ENCODE measurements around the gene NCBP1.
A peak's percentile ranks its signal among the peaks of the same experiment; 100 is the strongest.

Gene NCBP1

DNA sequence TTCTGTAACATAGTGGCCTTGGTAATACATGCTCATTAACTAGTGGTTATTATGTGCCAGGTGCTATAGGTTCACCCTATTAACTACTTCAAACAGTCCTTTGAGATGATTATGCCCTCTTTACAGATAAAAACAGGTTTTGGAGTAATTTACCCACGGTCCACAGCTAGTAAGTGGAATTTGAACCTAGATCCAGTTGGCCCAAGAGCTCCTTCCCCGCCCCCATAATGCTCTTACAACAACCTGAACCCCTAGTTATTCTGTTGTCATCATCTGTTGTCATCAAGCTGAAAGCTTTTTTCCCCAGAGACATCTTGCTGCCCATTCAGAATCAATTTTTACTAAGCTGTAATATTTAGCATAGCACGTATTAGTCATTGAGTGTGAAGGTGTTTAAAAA, 40.3 kb downstream of the NCBP1 start:
- H3K4me3 ChIP-seq (ENCODE audit: low read length): no peak overlapping the region
- no peak for DNase-seq (ENCODE audit: low read depth)
- no peak for TF ChIP-seq CTCF (IDR thresholded peaks at IDR 0.05; ENCODE audit: insufficient read depth, low read depth, low read length, missing control alignments)

GRCh38 chr9:97675655-97676054, 42.0 kb downstream of the NCBP1 start:
- TF ChIP-seq CTCF (IDR thresholded peaks at IDR 0.05; ENCODE audit: insufficient read depth, low read depth, low read length, missing control alignments): no peak
- no peak for DNase-seq (ENCODE audit: low read depth)

DNA sequence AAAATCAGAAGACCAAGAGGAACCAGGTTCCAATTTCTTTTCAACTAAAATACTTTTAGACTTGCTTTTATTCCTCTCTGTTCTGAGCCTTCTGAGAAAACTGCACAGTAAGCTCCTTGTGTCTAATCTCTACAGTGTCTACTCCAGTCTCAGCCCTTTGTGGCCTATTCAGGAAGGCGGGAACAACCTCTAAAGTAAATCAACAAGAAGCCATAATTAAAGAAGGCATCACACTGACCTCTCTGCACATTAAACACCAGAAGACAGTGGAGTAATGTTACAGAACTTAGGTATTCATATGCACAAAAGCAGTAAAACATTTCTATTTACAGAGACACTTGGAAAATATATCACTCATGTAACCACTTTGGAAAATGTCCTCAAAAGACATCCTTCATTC, 48.6 kb downstream of the NCBP1 start:
- no peak for TF ChIP-seq CTCF (IDR thresholded peaks at IDR 0.05; ENCODE audit: insufficient read depth, low read depth, low read length, missing control alignments)

More at GRCh38 chr9:97675655-97676054, 42.0 kb downstream of the NCBP1 start:
- no peak overlapping the region for H3K4me3 ChIP-seq (ENCODE audit: low read length)

DNA sequence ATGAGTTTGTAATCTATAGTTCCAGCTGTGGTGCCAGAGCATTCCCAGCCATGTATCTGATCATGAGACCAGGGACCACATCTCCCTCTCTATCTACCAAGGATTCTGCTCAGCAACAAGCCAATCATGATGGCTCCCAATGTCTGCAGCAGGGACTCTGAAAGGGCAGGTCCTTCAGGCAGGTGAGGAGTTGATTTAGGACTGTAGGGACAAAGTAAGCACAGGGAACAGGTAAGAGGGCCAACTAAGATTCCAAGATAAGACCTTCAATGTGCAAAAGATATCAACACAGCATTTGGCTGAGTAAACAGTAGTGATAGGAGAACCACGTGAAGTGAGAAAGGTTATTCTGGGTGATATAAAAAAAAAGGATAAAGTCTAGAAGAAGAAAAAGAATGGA, 55.0 kb downstream of the NCBP1 start:
- H3K4me3 ChIP-seq (ENCODE audit: low read length): no peak overlapping the region
- no peak for TF ChIP-seq CTCF (IDR thresholded peaks at IDR 0.05; ENCODE audit: insufficient read depth, low read depth, low read length, missing control alignments)
- no peak for DNase-seq (ENCODE audit: low read depth)

More for the DNA sequence above, 48.6 kb downstream of the NCBP1 start:
- no peak for DNase-seq (ENCODE audit: low read depth)
- no peak overlapping the region for H3K4me3 ChIP-seq (ENCODE audit: low read length)

DNA sequence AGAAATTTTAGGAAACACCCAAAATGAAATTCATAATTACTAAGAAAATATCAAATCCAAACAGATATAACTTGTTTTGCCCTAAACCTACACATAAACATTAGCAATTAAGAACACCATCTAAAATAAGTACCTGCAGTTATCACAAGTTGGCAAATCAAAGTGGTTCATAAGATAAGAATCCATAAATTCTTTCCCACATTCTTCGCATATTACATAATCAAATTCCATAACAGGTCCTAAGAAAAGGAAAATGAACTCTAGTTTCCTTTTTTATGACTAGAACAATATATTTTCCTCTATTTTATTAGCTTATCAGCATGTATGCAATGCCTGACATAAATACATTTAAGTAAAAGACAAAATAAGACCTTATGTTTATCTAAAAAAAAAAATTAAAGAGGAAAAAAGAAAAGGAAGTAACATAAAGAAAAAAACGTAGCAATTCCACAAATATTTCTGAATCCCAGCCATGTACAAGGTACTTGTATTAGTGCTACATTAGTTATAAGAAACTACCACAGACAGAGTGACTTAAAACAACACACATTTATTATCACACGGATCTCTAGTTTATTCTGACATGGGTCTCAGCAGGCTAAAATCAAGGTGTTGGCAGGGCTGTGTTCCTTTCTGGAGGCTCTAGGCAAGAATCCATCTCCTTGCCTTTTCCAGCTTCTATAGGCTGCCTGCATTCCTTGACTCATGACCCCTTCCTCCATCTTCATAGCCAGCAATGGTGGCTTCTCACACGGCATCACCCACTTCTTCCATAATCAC, 56.0 kb downstream of the NCBP1 start:
- DNase-seq (ENCODE audit: low read depth): no peak
- no peak overlapping the region for H3K4me3 ChIP-seq (ENCODE audit: low read length)
- TF ChIP-seq CTCF (IDR thresholded peaks at IDR 0.05; ENCODE audit: insufficient read depth, low read depth, low read length, missing control alignments): no peak

DNA sequence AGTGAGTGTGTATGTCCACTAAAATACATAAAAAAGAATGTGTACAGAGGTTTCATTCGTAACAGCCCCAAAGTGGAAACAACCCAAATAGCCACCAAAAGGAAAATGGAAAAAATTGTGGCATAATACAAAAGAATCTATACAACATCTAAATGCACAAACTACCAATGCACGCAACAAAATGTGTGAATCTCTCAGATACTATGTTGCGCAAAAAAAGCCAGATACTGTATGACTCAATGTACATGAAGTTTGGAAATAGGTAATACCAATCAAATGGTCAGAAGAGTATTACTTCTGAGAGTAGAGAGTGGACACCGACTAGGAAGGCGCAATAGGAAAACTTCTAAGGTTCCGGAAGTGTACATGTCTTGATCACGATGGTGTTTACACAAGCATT, 61.1 kb downstream of the NCBP1 start:
- TF ChIP-seq CTCF (IDR thresholded peaks at IDR 0.05; ENCODE audit: insufficient read depth, low read depth, low read length, missing control alignments): no peak
- peak; percentile 50 for DNase-seq (ENCODE audit: low read depth)
- H3K4me3 ChIP-seq (ENCODE audit: low read length): no peak overlapping the region

DNA sequence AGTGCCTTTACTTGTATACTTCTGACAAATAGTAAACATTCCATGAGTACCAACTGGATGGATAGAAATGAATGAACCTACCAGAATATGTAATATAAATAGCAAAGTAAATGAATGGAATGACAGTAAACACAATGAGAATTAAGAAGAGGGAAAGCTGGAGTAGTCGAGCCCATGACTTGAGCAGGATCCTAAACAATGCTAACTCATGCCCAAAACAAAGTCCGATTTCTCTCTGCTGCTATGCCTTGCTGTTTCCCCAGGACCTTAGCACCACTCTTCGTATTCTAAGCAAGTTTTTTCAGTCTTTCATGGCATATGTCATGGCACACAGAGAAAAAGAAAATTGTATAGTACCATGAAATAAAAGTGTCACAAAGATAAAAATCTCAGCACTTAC, 61.8 kb downstream of the NCBP1 start:
- no peak for TF ChIP-seq CTCF (IDR thresholded peaks at IDR 0.05; ENCODE audit: insufficient read depth, low read depth, low read length, missing control alignments)
- DNase-seq (ENCODE audit: low read depth): no peak
- peak overlapping the region; percentile 79 for H3K4me3 ChIP-seq (ENCODE audit: low read length)

All from epithelial cell of esophagus (primary cell).